LNCaP clone FGC (cell line): ENCODE results near the gene PRTN3.
"Not testable (repeated sequence)": the region's sequence is repeated elsewhere in the genome, so short reads cannot be mapped to it uniquely, and the experiment has no call there.

Source experiments
- DNase-seq: peaks from one replicate; pipeline ENCODE4 v3.0.0-alpha.2; 2011; ENCODE audit warnings: low read depth
- H3K4me3 ChIP-seq: 2 replicates; pipeline ENCODE4 v1.5.1; 2011; ENCODE audit warnings: mild to moderate bottlenecking, low read depth, low read length, control low read depth
- CTCF ChIP-seq: IDR thresholded peaks from 2 replicates; pipeline ENCODE4 v1.5.1; 2012; ENCODE audit warnings: mild to moderate bottlenecking; ENCODE audit not compliant: control insufficient read depth, insufficient read depth; ENCODE audit errors: extremely low read depth

Gene PRTN3

DNA sequence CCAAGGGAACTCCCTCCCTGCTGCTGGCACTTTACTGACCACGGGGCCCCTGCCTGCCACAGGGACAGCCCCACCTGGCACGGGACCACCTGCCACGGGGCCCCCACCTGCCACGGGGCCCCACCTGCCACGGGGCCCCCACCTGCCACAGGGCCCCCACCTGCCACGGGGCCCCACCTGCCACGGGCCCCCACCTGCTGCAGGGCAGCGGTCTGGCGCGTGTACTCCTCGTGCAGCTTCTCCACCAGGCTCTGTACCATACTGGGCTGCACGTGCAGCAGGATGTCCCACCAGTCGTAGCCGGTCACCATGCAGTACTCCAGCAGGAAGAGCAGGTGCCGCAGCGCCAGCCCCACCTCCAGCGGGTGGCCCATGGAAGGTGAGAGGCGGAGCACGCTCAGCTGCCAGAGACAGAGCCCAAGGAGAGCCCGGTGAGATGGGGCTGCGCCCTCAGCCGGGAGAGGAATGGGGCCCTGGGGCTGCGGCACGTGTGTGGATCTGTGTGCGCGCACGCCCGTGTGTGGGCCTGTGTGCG, 36.0 kb downstream of the PRTN3 start:
- no peak for DNase-seq
- no peak overlapping the region for H3K4me3 ChIP-seq
- no peak for TF ChIP-seq CTCF

GRCh38 chr19:877992-878660, 37.3 kb downstream of the PRTN3 start:
- not testable (repeated sequence) for H3K4me3 ChIP-seq, DNase-seq

- DNase-seq, H3K4me3 ChIP-seq: not testable (repeated sequence)
Observed at GRCh38 chr19:878751-879561, 38.2 kb downstream of the PRTN3 start.

DNA sequence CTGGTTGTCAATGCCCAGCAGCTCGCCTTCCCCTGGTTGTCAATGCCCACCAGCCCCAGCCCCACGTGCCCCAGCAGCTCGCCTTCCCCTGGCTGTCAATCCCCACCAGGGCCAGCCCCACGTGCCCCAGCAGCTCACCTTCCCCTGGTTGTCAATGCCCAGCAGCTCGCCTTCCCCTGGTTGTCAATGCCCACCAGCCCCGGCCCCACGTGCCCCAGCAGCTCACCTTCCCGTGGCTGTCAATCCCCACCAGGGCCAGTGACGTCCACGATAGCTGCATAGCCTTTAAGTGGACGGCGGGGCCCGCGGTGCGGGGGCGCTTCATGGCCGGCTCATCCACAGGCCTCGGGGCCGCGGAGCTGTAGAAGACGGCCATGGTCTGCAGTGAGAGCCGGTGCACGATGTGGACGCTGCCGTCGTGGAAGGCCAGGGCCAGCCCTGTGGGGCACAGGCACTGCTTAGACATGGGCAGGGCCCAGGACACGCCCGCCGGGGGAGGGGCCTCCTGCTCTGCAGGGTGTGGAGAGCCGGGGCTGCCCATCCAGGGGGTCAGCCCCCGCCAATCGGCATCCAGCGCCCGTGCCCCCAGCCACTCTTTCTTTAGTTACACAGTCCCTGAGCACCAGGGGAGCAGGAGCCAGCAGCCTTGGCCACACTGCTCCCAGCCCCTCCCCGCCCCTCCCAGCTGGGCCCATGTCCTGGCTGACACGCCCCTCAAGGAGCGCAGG, 39.1 kb downstream of the PRTN3 start:
- H3K4me3 ChIP-seq = no peak overlapping the region
- no peak for TF ChIP-seq CTCF
- no peak for DNase-seq

- DNase-seq = no peak
- H3K4me3 ChIP-seq = no peak overlapping the region
- no peak for TF ChIP-seq CTCF
Observed at GRCh38 chr19:881385-882071, 40.7 kb downstream of the PRTN3 start.

- DNase-seq = no peak
- no peak overlapping the region for H3K4me3 ChIP-seq
- TF ChIP-seq CTCF = no peak
Observed at GRCh38 chr19:882871-883497, 42.2 kb downstream of the PRTN3 start.

GRCh38 chr19:883661-884211, 42.9 kb downstream of the PRTN3 start:
- TF ChIP-seq CTCF = no peak
- DNase-seq = no peak
- no peak overlapping the region for H3K4me3 ChIP-seq
